ENCODE measurements around the gene PTPN5.

Gene PTPN5

GRCh38 chr11:18773104-18773503 is 18.5 kb downstream of the PTPN5 start:
- DNase-seq (ENCODE audit: low read depth in 2 of 2), result no peak

- no peak for DNase-seq (ENCODE audit: low read depth in 2 of 2)
Measured at GRCh38 chr11:18772211-18772610, 19.4 kb downstream of the PTPN5 start.

GRCh38 chr11:18771266-18772035 is 20.1 kb downstream of the PTPN5 start:
- no peak for DNase-seq (ENCODE audit: low read depth in 2 of 2)

- no peak for DNase-seq (ENCODE audit: low read depth in 2 of 2)
Measured at GRCh38 chr11:18770479-18771125, 21.0 kb downstream of the PTPN5 start.

GRCh38 chr11:18769802-18770456 is 21.7 kb downstream of the PTPN5 start:
- no peak for DNase-seq (ENCODE audit: low read depth in 2 of 2)

GRCh38 chr11:18768978-18769377 is 22.6 kb downstream of the PTPN5 start:
- no peak for DNase-seq (ENCODE audit: low read depth in 2 of 2)

- DNase-seq (ENCODE audit: low read depth in 2 of 2), result no peak
Measured at GRCh38 chr11:18768472-18768901, 23.1 kb downstream of the PTPN5 start.

GRCh38 chr11:18766015-18766414 is 25.6 kb downstream of the PTPN5 start:
- no peak for DNase-seq (ENCODE audit: low read depth in 2 of 2)

- no peak for DNase-seq (ENCODE audit: low read depth in 2 of 2)
Measured at GRCh38 chr11:18765554-18765953, 26.0 kb downstream of the PTPN5 start.

- no peak for DNase-seq (ENCODE audit: low read depth in 2 of 2)
Measured at GRCh38 chr11:18761741-18762140, 29.9 kb downstream of the PTPN5 start.

GRCh38 chr11:18761144-18761543 is 30.5 kb downstream of the PTPN5 start:
- no peak for DNase-seq (ENCODE audit: low read depth in 2 of 2)

GRCh38 chr11:18757811-18758210 is 33.8 kb downstream of the PTPN5 start:
- DNase-seq (ENCODE audit: low read depth in 2 of 2), result no peak

- no peak for DNase-seq (ENCODE audit: low read depth in 2 of 2)
Measured at GRCh38 chr11:18756889-18757288, 34.7 kb downstream of the PTPN5 start.

- no peak for DNase-seq (ENCODE audit: low read depth in 2 of 2)
Measured at GRCh38 chr11:18754308-18754707, 37.3 kb downstream of the PTPN5 start.

- DNase-seq (ENCODE audit: low read depth in 2 of 2), result no peak
Measured at GRCh38 chr11:18752502-18752901, 39.1 kb downstream of the PTPN5 start.

GRCh38 chr11:18750944-18751343 is 40.7 kb downstream of the PTPN5 start:
- no peak for DNase-seq (ENCODE audit: low read depth in 2 of 2)

GRCh38 chr11:18749681-18750319 is 41.8 kb downstream of the PTPN5 start:
- DNase-seq (ENCODE audit: low read depth in 2 of 2), result peak; percentile 25

GRCh38 chr11:18748766-18749365 is 42.7 kb downstream of the PTPN5 start:
- DNase-seq (ENCODE audit: low read depth in 2 of 2), result no peak

GRCh38 chr11:18745251-18745650 is 46.3 kb downstream of the PTPN5 start:
- no peak for DNase-seq (ENCODE audit: low read depth in 2 of 2)

GRCh38 chr11:18743900-18744514 is 47.6 kb downstream of the PTPN5 start:
- no peak for DNase-seq (ENCODE audit: low read depth in 2 of 2)

GRCh38 chr11:18743365-18743764 is 48.2 kb downstream of the PTPN5 start:
- no peak for DNase-seq (ENCODE audit: low read depth in 2 of 2)

- DNase-seq (ENCODE audit: low read depth in 2 of 2), result no peak
Measured at GRCh38 chr11:18741783-18742182, 49.8 kb downstream of the PTPN5 start.
